H9 (cell line): ENCODE data around the gene MINAR1. TPM values are rescaled to one million over a fixed set of nuclear protein-coding genes. Genes with fewer than 3 reads are reported as not detected.

Experiments
- DNase-seq: peaks from one replicate; pipeline ENCODE4 v3.0.0-alpha.2; 2017
- H2AFZ ChIP-seq: one replicate; pipeline ENCODE4 v1.6.1; 2013; ENCODE audit warnings: mild to moderate bottlenecking, low read length, control low read depth, moderate library complexity
- H2AK5ac ChIP-seq: 2 replicates; pipeline ENCODE4 v1.6.1; 2013; ENCODE audit warnings: low read length, control low read depth, mixed read lengths; ENCODE audit not compliant: insufficient read length
- H2BK120ac ChIP-seq: one replicate; pipeline ENCODE4 v1.6.1; 2013; ENCODE audit warnings: low read depth, mild to moderate bottlenecking, low read length, control low read depth, inconsistent platforms; ENCODE audit not compliant: poor library complexity, severe bottlenecking
- H2BK12ac ChIP-seq: 2 replicates; pipeline ENCODE4 v1.6.1; 2013; ENCODE audit warnings: low read length, control low read depth, mixed read lengths, low read depth; ENCODE audit not compliant: insufficient read length
- H2BK15ac ChIP-seq: 2 replicates; pipeline ENCODE4 v1.6.1; 2013; ENCODE audit warnings: low read depth, low read length, control low read depth
- H2BK20ac ChIP-seq: one replicate; pipeline ENCODE4 v1.6.1; 2013; ENCODE audit warnings: low read depth, mild to moderate bottlenecking, low read length, control low read depth, inconsistent platforms; ENCODE audit not compliant: poor library complexity, severe bottlenecking
- H2BK5ac ChIP-seq: 2 replicates; pipeline ENCODE4 v1.6.1; 2013; ENCODE audit warnings: low read length, control low read depth, mixed read lengths; ENCODE audit not compliant: insufficient read length
- H3K14ac ChIP-seq: 2 replicates; pipeline ENCODE4 v1.6.1; 2013; ENCODE audit warnings: low read length, control low read depth; ENCODE audit not compliant: insufficient read depth
- H3K18ac ChIP-seq: 2 replicates; pipeline ENCODE4 v1.6.1; 2013; ENCODE audit warnings: low read depth, mild to moderate bottlenecking, mixed read lengths, low read length, control low read depth; ENCODE audit not compliant: insufficient read length
- H3K23ac ChIP-seq: 2 replicates; pipeline ENCODE4 v1.6.1; 2013; ENCODE audit warnings: low read length, control low read depth, mixed read lengths, low read depth; ENCODE audit not compliant: insufficient read length
- H3K23me2 ChIP-seq: 2 replicates; pipeline ENCODE4 v1.6.1; 2013; ENCODE audit warnings: low read depth, mild to moderate bottlenecking, mixed read lengths, low read length, control low read depth; ENCODE audit not compliant: insufficient read length, poor library complexity, severe bottlenecking
- H3K27ac ChIP-seq: 2 replicates; pipeline ENCODE4 v1.5.1; 2013; ENCODE audit warnings: low read length, control low read depth, mixed read lengths, low read depth; ENCODE audit not compliant: insufficient read length
- H3K27me3 ChIP-seq: 2 replicates; pipeline ENCODE4 v1.6.1; 2013; ENCODE audit warnings: low read length, control low read depth, inconsistent platforms; ENCODE audit not compliant: insufficient read depth
- H3K4ac ChIP-seq: 2 replicates; pipeline ENCODE4 v1.6.1; 2013; ENCODE audit warnings: low read depth, mild to moderate bottlenecking, control low read depth, inconsistent platforms, low read length, moderate library complexity
- H3K4me1 ChIP-seq: 2 replicates; pipeline ENCODE4 v1.6.1; 2013; ENCODE audit warnings: low read length, control low read depth, inconsistent platforms; ENCODE audit not compliant: insufficient read depth
- H3K4me2 ChIP-seq: 2 replicates; pipeline ENCODE4 v1.6.1; 2013; ENCODE audit warnings: low read length, control low read depth, mixed read lengths; ENCODE audit not compliant: insufficient read length, insufficient read depth
- H3K56ac ChIP-seq: 2 replicates; pipeline ENCODE4 v1.6.1; 2013; ENCODE audit warnings: low read depth, mild to moderate bottlenecking, mixed read lengths, low read length, control low read depth; ENCODE audit not compliant: insufficient read length
- H3K79me1 ChIP-seq: 2 replicates; pipeline ENCODE4 v1.6.1; 2013; ENCODE audit warnings: low read depth, mild to moderate bottlenecking, moderate library complexity, low read length, control low read depth, inconsistent platforms; ENCODE audit not compliant: insufficient read depth, poor library complexity, severe bottlenecking
- H3K79me2 ChIP-seq: 2 replicates; pipeline ENCODE4 v1.6.1; 2013; ENCODE audit warnings: low read length, control low read depth, inconsistent platforms; ENCODE audit not compliant: insufficient read depth
- H3K9ac ChIP-seq: 2 replicates; pipeline ENCODE4 v1.6.1; 2013; ENCODE audit warnings: low read length, control low read depth, mixed read lengths; ENCODE audit not compliant: insufficient read length; ENCODE audit errors: extremely low read depth
- H3K9me3 ChIP-seq: one replicate; pipeline ENCODE4 v1.6.1; 2013; ENCODE audit warnings: low read depth, low read length, inconsistent platforms; ENCODE audit not compliant: control insufficient read depth
- H3T11ph ChIP-seq: one replicate; pipeline ENCODE4 v1.6.1; 2013; ENCODE audit warnings: mild to moderate bottlenecking, low read length, control low read depth, inconsistent platforms
- H4K20me1 ChIP-seq: one replicate; pipeline ENCODE4 v1.6.1; 2013; ENCODE audit not compliant: control insufficient read depth, insufficient read length, insufficient read depth
- H4K5ac ChIP-seq: 2 replicates; pipeline ENCODE4 v1.6.1; 2013; ENCODE audit warnings: low read depth, mild to moderate bottlenecking, mixed read lengths, low read length, control low read depth; ENCODE audit not compliant: insufficient read length
- H4K8ac ChIP-seq: replicated peaks from 2 replicates; pipeline ENCODE4 v1.6.1; 2013; ENCODE audit warnings: low read length, control low read depth, mixed read lengths, low read depth; ENCODE audit not compliant: insufficient read length
- H4K91ac ChIP-seq: 2 replicates; pipeline ENCODE4 v1.6.1; 2013; ENCODE audit warnings: low read depth, mild to moderate bottlenecking, moderate library complexity, mixed read lengths, low read length, control low read depth; ENCODE audit not compliant: insufficient read length
- H3K27ac Mint-ChIP-seq, 3 experiments: 2 replicates in 2 of 3; 3 replicates in 1 of 3; pipeline ENCODE4 v1.8.0; 2020 to 2021; ENCODE audit warnings: mixed read lengths in 3 of 3, mild to moderate bottlenecking in 1 of 3, moderate library complexity in 1 of 3
- H3K27me3 Mint-ChIP-seq: 2 replicates; pipeline ENCODE4 v1.8.0; 2021; ENCODE audit warnings: low read depth, mild to moderate bottlenecking, moderate library complexity, mixed read lengths
- H3K36me3 Mint-ChIP-seq, 3 experiments: 2 replicates in 2 of 3; 3 replicates in 1 of 3; pipeline ENCODE4 v1.8.0; 2020 to 2021; ENCODE audit warnings: low read depth in 3 of 3, mixed read lengths in 3 of 3; ENCODE audit not compliant: insufficient read depth in 1 of 3
- H3K4me1 Mint-ChIP-seq, 2 experiments: 2 replicates each; pipeline ENCODE4 v1.8.0; 2020; ENCODE audit warnings: mixed read lengths in 2 of 2
- H3K4me3 Mint-ChIP-seq, 2 experiments: 2 replicates in 1 of 2; 3 replicates in 1 of 2; pipeline ENCODE4 v1.8.0; 2020 to 2021; ENCODE audit warnings: mild to moderate bottlenecking in 2 of 2, mixed read lengths in 2 of 2, moderate library complexity in 1 of 2
- H3K9me3 Mint-ChIP-seq, 2 experiments: 2 replicates in 1 of 2; 3 replicates in 1 of 2; pipeline ENCODE4 v1.8.0; 2020; ENCODE audit warnings: mild to moderate bottlenecking in 2 of 2, mixed read lengths in 2 of 2, moderate library complexity in 1 of 2
- CTCF ChIP-seq: fragments of 200-600 bp; sonication (generic); conservative IDR thresholded peaks from 3 replicates; pipeline ENCODE4 v1.8.0; 2021; ENCODE audit warnings: antibody characterized with exemption, mild to moderate bottlenecking
- WGBS: extraction: QIAGEN DNeasy Blood & Tissue Kit; methylation state at CpG from one replicate; pipeline ENCODE4 v1.1.7; 2013; ENCODE audit warnings: missing lambda C conversion rate, low lambda C conversion rate, mixed read lengths; ENCODE audit not compliant: insufficient read length; ENCODE audit errors: extremely low coverage; 5-methylcytosine and 5-hydroxymethylcytosine counted together
- total RNA-seq: library from RNA; stranded (reverse); gene quantifications from 2 replicates; pipeline ENCODE4 v1.2.1, GENCODE V29; 2021

MINAR1 gene
- total RNA-seq, 1 experiment from 2014 or later, result 0.74 TPM

DNA sequence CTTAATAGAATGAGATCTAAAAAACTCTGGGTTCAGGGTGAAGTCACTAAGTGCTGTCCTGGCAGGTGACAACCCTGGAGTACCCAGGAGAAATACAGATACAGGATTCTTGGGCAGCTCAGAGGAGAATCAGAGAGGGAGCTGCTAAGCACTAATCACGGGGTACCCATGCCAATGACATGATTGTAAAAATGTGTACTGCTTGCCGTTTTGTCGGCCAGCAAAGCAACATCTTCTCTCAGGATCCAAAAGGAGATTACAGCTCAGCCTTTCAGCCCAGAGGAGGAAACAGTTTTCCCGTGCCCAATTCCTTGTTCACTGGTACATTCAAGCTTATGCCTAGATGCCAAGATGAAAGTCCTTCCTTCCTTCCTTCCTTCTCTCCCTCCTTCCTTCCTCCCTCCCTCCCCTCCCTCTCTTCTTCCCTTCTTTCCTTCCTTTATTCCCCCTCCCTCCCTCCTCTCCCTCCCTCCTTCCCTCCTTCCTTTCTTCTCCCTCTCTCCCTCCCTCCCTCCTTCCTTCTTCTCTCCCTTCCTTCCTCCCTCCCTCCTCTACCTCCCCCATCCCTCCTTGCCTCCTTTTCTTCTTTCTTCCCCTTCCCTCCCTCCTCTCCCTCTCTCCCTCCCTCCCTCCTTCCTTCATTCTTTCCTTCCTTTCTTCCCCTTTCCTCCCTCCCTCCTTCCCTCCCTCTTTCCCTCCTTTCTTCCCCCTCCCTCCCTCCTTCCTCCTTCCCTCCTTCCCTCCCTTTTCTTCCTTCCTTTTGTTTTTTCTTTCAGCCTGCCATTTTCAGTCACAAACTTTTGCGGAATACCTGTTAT is 4.1 kb upstream of the MINAR1 start:
- no peak overlapping the region for H3K27ac Mint-ChIP-seq
- no peak for TF ChIP-seq CTCF
- H3K4me3 Mint-ChIP-seq, result no peak overlapping the region
- no peak overlapping the region for H3K9ac ChIP-seq
- H3T11ph ChIP-seq, result no peak overlapping the region
- no peak for DNase-seq
- no CpG with 5 or more reads among the region's 5 CpGs for WGBS
- no peak overlapping the region for H2BK12ac ChIP-seq
- H3K4ac ChIP-seq, result no peak overlapping the region
- H2AFZ ChIP-seq, result no peak overlapping the region
- no peak overlapping the region for H2BK15ac ChIP-seq
- no peak overlapping the region for H3K23ac ChIP-seq
- H3K79me1 ChIP-seq, result no peaks in the 10 kb centered on the region
- no peaks in the 10 kb centered on the region for H3K9me3 Mint-ChIP-seq
- H3K4me2 ChIP-seq, result no peak overlapping the region
- H3K4me1 ChIP-seq, result no peaks in the 10 kb centered on the region
- peaks cover 23% of the 10 kb centered on the region for H3K23me2 ChIP-seq
- no peak overlapping the region for H2BK5ac ChIP-seq
- no peak overlapping the region for H2BK20ac ChIP-seq
- no peak overlapping the region for H2AK5ac ChIP-seq
- no peak overlapping the region for H2BK120ac ChIP-seq
- H3K79me2 ChIP-seq, result no peaks in the 10 kb centered on the region
- no peaks in the 10 kb centered on the region for H3K9me3 ChIP-seq
- no peak overlapping the region for H3K18ac ChIP-seq
- no peaks in the 10 kb centered on the region for H4K20me1 ChIP-seq
- no peak overlapping the region for H4K91ac ChIP-seq
- no peak overlapping the region for H4K8ac ChIP-seq
- H3K36me3 Mint-ChIP-seq, result peaks cover 0 to 2% (median 0%) of the 10 kb centered on the region in 3 experiments; a peak in 2 of 7 replicates
- no peak overlapping the region for H4K5ac ChIP-seq
- no peak overlapping the region for H3K27ac ChIP-seq
- peaks cover 56% of the 10 kb centered on the region for H3K27me3 Mint-ChIP-seq
- no peak overlapping the region for H3K56ac ChIP-seq
- no peak overlapping the region for H3K14ac ChIP-seq
- peaks cover 16% of the 10 kb centered on the region for H3K27me3 ChIP-seq
- peaks cover 20 to 22% of the 10 kb centered on the region in 2 experiments for H3K4me1 Mint-ChIP-seq
